BJ (cell line): ENCODE results near the gene IGSF1. TPM values are rescaled to one million over a fixed set of nuclear protein-coding genes. Genes with fewer than 3 reads are reported as not detected.

Source experiments
- CTCF ChIA-PET: fragments of 350-600 bp; formaldehyde crosslinking; extraction: SDS; loops from one replicate; lab custom pipeline; 2021; ENCODE audit warnings: antibody characterized with exemption, inconsistent platforms; lab: Yijun Ruan, JAX
- POLR2A ChIA-PET: fragments of 300-600 bp; sonication (Branson Sonifier 250); formaldehyde crosslinking; extraction: SDS; loops from one replicate; lab custom pipeline; 2021; ENCODE audit warnings: antibody characterized with exemption; lab: Charles Lee
- DNase-seq: peaks from one replicate; pipeline ENCODE4 v3.0.0-alpha.2; 2011; ENCODE audit warnings: low read depth
- H3K27me3 ChIP-seq: 2 replicates; pipeline ENCODE4 v1.6.0; 2011; ENCODE audit warnings: low read length; ENCODE audit not compliant: control insufficient read depth, insufficient read depth
- H3K36me3 ChIP-seq: 2 replicates; pipeline ENCODE4 v1.5.1; 2011; ENCODE audit warnings: low read length; ENCODE audit not compliant: control insufficient read depth, insufficient read depth
- H3K4me3 ChIP-seq: 2 replicates; pipeline ENCODE4 v1.5.1; 2011; ENCODE audit warnings: low read depth, mild to moderate bottlenecking, control low read depth, low read length
- CTCF ChIP-seq: IDR thresholded peaks from 2 replicates; pipeline ENCODE4 v1.5.1; 2011; ENCODE audit warnings: low read depth, mild to moderate bottlenecking, control low read depth, inconsistent platforms, low read length, moderate library complexity; ENCODE audit not compliant: insufficient read depth
- polyA plus RNA-seq: library from polyadenylated mRNA; depleted of rRNA; stranded (reverse); fragments of >200 nt; gene quantifications from 2 replicates; pipeline ENCODE4 v1.2.3, GENCODE V29; 2011

The IGSF1 gene
- polyA plus RNA-seq, 1 experiment: not detected

- ChIA-PET POLR2A (no interaction called here), CTCF (no interaction called here)
- no peaks in the 10 kb centered on the region for H3K36me3 ChIP-seq
- no peak for DNase-seq
- TF ChIP-seq CTCF: no peak
- H3K4me3 ChIP-seq: no peak overlapping the region
- H3K27me3 ChIP-seq: no peaks in the 10 kb centered on the region
Measured at GRCh38 chrX:131289527-131289926, 421 bp upstream of the IGSF1 start.

- H3K36me3 ChIP-seq: no peaks in the 10 kb centered on the region
- no peak for DNase-seq
- POLR2A ChIA-PET: no interaction called here
- CTCF ChIA-PET: no interaction called here
- H3K4me3 ChIP-seq: no peak overlapping the region
- H3K27me3 ChIP-seq: no peaks in the 10 kb centered on the region
- TF ChIP-seq CTCF: no peak
Measured at GRCh38 chrX:131288188-131288587, 918 bp downstream of the IGSF1 start.

GRCh38 chrX:131287560-131288179, 1.4 kb downstream of the IGSF1 start:
- CTCF ChIA-PET: no interaction called here
- no peak for DNase-seq
- POLR2A ChIA-PET: no interaction called here

GRCh38 chrX:131279617-131280016, 9.5 kb downstream of the IGSF1 start:
- ChIA-PET POLR2A (no interaction called here), CTCF (no interaction called here)
- DNase-seq: no peak
- no peaks in the 10 kb centered on the region for H3K27me3 ChIP-seq
- no peak overlapping the region for H3K4me3 ChIP-seq
- no peaks in the 10 kb centered on the region for H3K36me3 ChIP-seq
- TF ChIP-seq CTCF: no peak

More at GRCh38 chrX:131287560-131288179, 1.4 kb downstream of the IGSF1 start:
- TF ChIP-seq CTCF: no peak
- Histone ChIP-seq H3K27me3 (no peaks in the 10 kb centered on the region), H3K4me3 (no peak overlapping the region), H3K36me3 (no peaks in the 10 kb centered on the region)

- CTCF ChIA-PET: no interaction called here
- Histone ChIP-seq H3K4me3 (no peak overlapping the region), H3K36me3 (no peaks in the 10 kb centered on the region), H3K27me3 (no peaks in the 10 kb centered on the region)
- no peak for DNase-seq
- no peak for TF ChIP-seq CTCF
- POLR2A ChIA-PET: no interaction called here
Measured at GRCh38 chrX:131279197-131279596, 9.9 kb downstream of the IGSF1 start.
